Uterus (tissue), 2 donors: ENCODE data around the gene ZSCAN5C.

Source experiments
- CTCF ChIP-seq, 4 experiments: fragments of 200-600 bp in 2 of 4; fragments of 450-650 bp in 2 of 4; sonication (generic) in 2 of 4; IDR thresholded peaks; one replicate each; pipeline ENCODE4 v1.5.1; 2016 to 2019; ENCODE audit warnings: antibody characterized with exemption in 4 of 4, mild to moderate bottlenecking in 2 of 4, moderate library complexity in 1 of 4
- POLR2A ChIP-seq, 2 donors: fragments of 450-650 bp; IDR thresholded peaks; one replicate each; pipeline ENCODE4 v1.6.1; 2016; ENCODE audit warnings: antibody characterized with exemption in 2 of 2, mild to moderate bottlenecking in 1 of 2, moderate library complexity in 1 of 2

- TF ChIP-seq CTCF (IDR thresholded peaks at IDR 0.05) (no peak), POLR2A (IDR thresholded peaks at IDR 0.05) (no peak)
Observed at GRCh38 chr19:56191115-56191514, 11.0 kb upstream of the ZSCAN5C start.
